CD4-positive, CD25-positive, alpha-beta regulatory T cell (primary cell): ENCODE measurements around the gene HPN. TPM values are rescaled to one million over a fixed set of nuclear protein-coding genes. Genes with fewer than 3 reads are reported as not detected.

Experiments
- ATAC-seq, 2 donors: fragments of 150-1000 bp; cut with Tn5 transposase; one replicate each; pipeline ENCODE4 v1.10.0; 2021; ENCODE audit warnings: low read depth in 2 of 2, moderate number of reproducible peaks in 2 of 2, moderate library complexity in 1 of 2
- DNase-seq, 3 donors: peaks; one replicate each; pipeline versions ENCODE4 v3.0.0 to v3.0.0-alpha.2; 2012 to 2022; ENCODE audit warnings: mixed read lengths in 1 of 3
- H3K27ac ChIP-seq: one replicate; pipeline ENCODE4 v1.7.0; 2013; ENCODE audit warnings: mild to moderate bottlenecking, low read length; ENCODE audit not compliant: insufficient read depth, poor library complexity, severe bottlenecking
- H3K27me3 ChIP-seq: one replicate; pipeline ENCODE4 v1.7.0; 2013; ENCODE audit warnings: low read length; ENCODE audit not compliant: control insufficient read depth, insufficient read depth
- H3K36me3 ChIP-seq: one replicate; pipeline ENCODE4 v1.7.0; 2013; ENCODE audit warnings: mild to moderate bottlenecking, low read length, moderate library complexity; ENCODE audit not compliant: control insufficient read depth, insufficient read depth
- H3K4me1 ChIP-seq: 2 replicates; pipeline ENCODE4 v1.7.0; 2013; ENCODE audit warnings: mild to moderate bottlenecking, low read length; ENCODE audit not compliant: insufficient read depth, control insufficient read depth, poor library complexity, severe bottlenecking
- H3K4me3 ChIP-seq: one replicate; pipeline ENCODE4 v1.7.0; 2013; ENCODE audit warnings: low read depth, mild to moderate bottlenecking, low read length, moderate library complexity
- H3K9me3 ChIP-seq, 2 experiments: 1 replicate in 1 of 2; 2 replicates in 1 of 2; pipeline ENCODE4 v1.7.0; 2013; ENCODE audit warnings: low read length in 2 of 2, mild to moderate bottlenecking in 1 of 2, moderate library complexity in 1 of 2; ENCODE audit not compliant: control insufficient read depth in 2 of 2
- H3K27ac Mint-ChIP-seq, 3 donors: one replicate each; pipeline ENCODE4 v1.8.0; 2020 to 2022; ENCODE audit warnings: mild to moderate bottlenecking in 3 of 3, mixed read lengths in 3 of 3, moderate library complexity in 2 of 3
- H3K27me3 Mint-ChIP-seq: one replicate; pipeline ENCODE4 v1.8.0; 2022; ENCODE audit warnings: mild to moderate bottlenecking, mixed read lengths
- H3K36me3 Mint-ChIP-seq: one replicate; pipeline ENCODE4 v1.8.0; 2020; ENCODE audit warnings: mixed read lengths
- H3K4me1 Mint-ChIP-seq, 4 donors: one replicate each; pipeline ENCODE4 v1.8.0; 2020 to 2022; ENCODE audit warnings: mixed read lengths in 4 of 4, mild to moderate bottlenecking in 1 of 4
- H3K4me3 Mint-ChIP-seq, 4 donors: one replicate each; pipeline ENCODE4 v1.8.0; 2020 to 2022; ENCODE audit warnings: mild to moderate bottlenecking in 4 of 4, mixed read lengths in 4 of 4, moderate library complexity in 3 of 4
- H3K9me3 Mint-ChIP-seq, 7 donors: one replicate each; pipeline ENCODE4 v1.8.0; 2020 to 2022; ENCODE audit warnings: mixed read lengths in 7 of 7, mild to moderate bottlenecking in 3 of 7, moderate library complexity in 2 of 7
- polyA plus RNA-seq, 4 donors: library from polyadenylated mRNA; unstranded; fragments of 300-500 nt; fragmentation: Illumina TruSeq; gene quantifications; one replicate each; pipeline ENCODE4 v1.2.3, GENCODE V29; 2021
- total RNA-seq: library from RNA; stranded (reverse); gene quantifications from one replicate; pipeline ENCODE4 v1.2.3, GENCODE V29; 2022

HPN gene
- total and polyA plus RNA-seq, 5 donors from 2014 or later = 0.54 to 0.70 TPM; not detected in 3

GRCh38 chr19:35029737-35030256 lies 11.7 kb upstream of the HPN start:
- H3K4me3 Mint-ChIP-seq = peak overlapping the region in 3 of 4 donors; percentile 15 to 73 (median 46)
- Histone ChIP-seq H3K9me3 (no peaks in the 10 kb centered on the region), H3K27me3 (peaks cover 11% of the 10 kb centered on the region), H3K4me3 (no peak overlapping the region), H3K27ac (no peak overlapping the region), H3K36me3 (peaks cover 14% of the 10 kb centered on the region), H3K4me1 (peaks cover 13% of the 10 kb centered on the region)
- DNase-seq = no peak
- H3K4me1 Mint-ChIP-seq = peaks cover 4 to 12% (median 7%) of the 10 kb centered on the region in 4 donors
- H3K27me3 Mint-ChIP-seq = peaks cover 18% of the 10 kb centered on the region
- ATAC-seq = no peak
- H3K9me3 Mint-ChIP-seq = peaks cover 0 to 4% (median 0%) of the 10 kb centered on the region in 7 donors
- no peak overlapping the region for H3K27ac Mint-ChIP-seq
- peaks cover 13% of the 10 kb centered on the region for H3K36me3 Mint-ChIP-seq

GRCh38 chr19:35030257-35031071 lies 11.1 kb upstream of the HPN start, which contains the start of gene SCN1B:
SCN1B (plus strand) TSS chr19:35030470; CDS start chr19:35030821, 351 bp downstream.
- Histone ChIP-seq H3K9me3 (no peaks in the 10 kb centered on the region), H3K27me3 (peaks cover 11% of the 10 kb centered on the region), H3K4me1 (peaks cover 13% of the 10 kb centered on the region), H3K4me3 (no peak within 1 kb of the TSS), H3K36me3 (peaks cover 12% of the 10 kb centered on the region), H3K27ac (no peak within 1 kb of the TSS)
- ATAC-seq (peak; percentile 62 to 73), DNase-seq (peak in 2 of 3 donors; percentile 19 to 57)
- Mint-ChIP-seq H3K9me3 (peaks cover 0 to 4% (median 0%) of the 10 kb centered on the region in 7 donors), H3K4me1 (peaks cover 4 to 12% (median 7%) of the 10 kb centered on the region in 4 donors), H3K4me3 (peak within 1 kb of the TSS; percentile 66 to 83 (median 77)), H3K27ac (peak within 1 kb of the TSS in 2 of 3 donors; percentile 38 to 39), H3K36me3 (peaks cover 13% of the 10 kb centered on the region), H3K27me3 (peaks cover 18% of the 10 kb centered on the region)

- Mint-ChIP-seq H3K9me3 (peaks cover 0 to 4% (median 0%) of the 10 kb centered on the region in 7 donors), H3K4me3 (peak overlapping the region; percentile 66 to 83 (median 77)), H3K27me3 (peaks cover 18% of the 10 kb centered on the region), H3K36me3 (peaks cover 12% of the 10 kb centered on the region), H3K4me1 (peaks cover 4 to 12% (median 7%) of the 10 kb centered on the region in 4 donors), H3K27ac (peak overlapping the region in 2 of 3 donors; percentile 38 to 39)
- H3K9me3 ChIP-seq = no peaks in the 10 kb centered on the region
- H3K27ac ChIP-seq = no peak overlapping the region
- ATAC-seq (no peak), DNase-seq (no peak)
- no peak overlapping the region for H3K4me3 ChIP-seq
- peaks cover 13% of the 10 kb centered on the region for H3K4me1 ChIP-seq
- peaks cover 11% of the 10 kb centered on the region for H3K27me3 ChIP-seq
- peaks cover 6% of the 10 kb centered on the region for H3K36me3 ChIP-seq
Observed at GRCh38 chr19:35031072-35031881, 10.2 kb upstream of the HPN start.

- no peak for DNase-seq
- no peak for ATAC-seq
- no peak overlapping the region for H3K27ac Mint-ChIP-seq
- H3K9me3 Mint-ChIP-seq = peaks cover 0 to 4% (median 0%) of the 10 kb centered on the region in 7 donors
- Histone ChIP-seq H3K4me1 (peaks cover 13% of the 10 kb centered on the region), H3K9me3 (no peaks in the 10 kb centered on the region), H3K36me3 (no peaks in the 10 kb centered on the region), H3K27me3 (peaks cover 11% of the 10 kb centered on the region), H3K4me3 (no peak overlapping the region), H3K27ac (no peak overlapping the region)
- peaks cover 5% of the 10 kb centered on the region for H3K36me3 Mint-ChIP-seq
- H3K27me3 Mint-ChIP-seq = peaks cover 18% of the 10 kb centered on the region
- H3K4me3 Mint-ChIP-seq = peak overlapping the region in 1 of 4 donors; percentile 23
- H3K4me1 Mint-ChIP-seq = peaks cover 4 to 12% (median 7%) of the 10 kb centered on the region in 4 donors
Observed at GRCh38 chr19:35032356-35032865, 9.1 kb upstream of the HPN start.

GRCh38 chr19:35033067-35034004 lies 8.2 kb upstream of the HPN start:
- peaks cover 13% of the 10 kb centered on the region for H3K4me1 ChIP-seq
- ATAC-seq = no peak
- H3K4me3 ChIP-seq = no peak overlapping the region
- Mint-ChIP-seq H3K9me3 (peaks cover 0 to 4% (median 0%) of the 10 kb centered on the region in 7 donors), H3K4me3 (peak overlapping the region in 2 of 4 donors; percentile 6 to 23), H3K27ac (no peak overlapping the region), H3K4me1 (peaks cover 4 to 15% (median 6%) of the 10 kb centered on the region in 4 donors), H3K27me3 (peaks cover 18% of the 10 kb centered on the region), H3K36me3 (no peaks in the 10 kb centered on the region)
- peaks cover 11% of the 10 kb centered on the region for H3K27me3 ChIP-seq
- H3K9me3 ChIP-seq = no peaks in the 10 kb centered on the region
- DNase-seq = no peak
- H3K27ac ChIP-seq = no peak overlapping the region
- H3K36me3 ChIP-seq = no peaks in the 10 kb centered on the region

- Mint-ChIP-seq H3K36me3 (no peaks in the 10 kb centered on the region), H3K4me3 (peak overlapping the region in 1 of 4 donors; percentile 33), H3K9me3 (peaks cover 0 to 4% (median 0%) of the 10 kb centered on the region in 7 donors), H3K4me1 (peaks cover 4 to 21% (median 8%) of the 10 kb centered on the region in 4 donors), H3K27me3 (peaks cover 18% of the 10 kb centered on the region), H3K27ac (no peak overlapping the region)
- Histone ChIP-seq H3K27ac (no peak overlapping the region), H3K4me1 (peaks cover 13% of the 10 kb centered on the region), H3K27me3 (peaks cover 11% of the 10 kb centered on the region), H3K4me3 (no peak overlapping the region), H3K9me3 (no peaks in the 10 kb centered on the region), H3K36me3 (no peaks in the 10 kb centered on the region)
- DNase-seq = no peak
- ATAC-seq = no peak
Observed at GRCh38 chr19:35034005-35034502, 7.5 kb upstream of the HPN start.
